GM18951 (cell line): ENCODE results near the gene RUNX3.
"Not testable (repeated sequence)": the region's sequence is repeated elsewhere in the genome, so short reads cannot be mapped to it uniquely, and the experiment has no call there.

Experiments
- POLR2A ChIP-seq: IDR thresholded peaks from 4 replicates; pipeline ENCODE4 v1.6.1; 2011; ENCODE audit warnings: mild to moderate bottlenecking; ENCODE audit not compliant: insufficient read length, insufficient read depth; ENCODE audit errors: extremely low read depth
- in situ Hi-C: fragments of 300-500 bp; cut with MboI; formaldehyde crosslinking; loops from one replicate; pipeline ENCODE4 v1.12.0; 2022; ENCODE audit warnings: low sequenced_read_pairs, mixed read lengths, inconsistent platforms; ENCODE audit not compliant: unreplicated experiment

RUNX3 gene

DNA sequence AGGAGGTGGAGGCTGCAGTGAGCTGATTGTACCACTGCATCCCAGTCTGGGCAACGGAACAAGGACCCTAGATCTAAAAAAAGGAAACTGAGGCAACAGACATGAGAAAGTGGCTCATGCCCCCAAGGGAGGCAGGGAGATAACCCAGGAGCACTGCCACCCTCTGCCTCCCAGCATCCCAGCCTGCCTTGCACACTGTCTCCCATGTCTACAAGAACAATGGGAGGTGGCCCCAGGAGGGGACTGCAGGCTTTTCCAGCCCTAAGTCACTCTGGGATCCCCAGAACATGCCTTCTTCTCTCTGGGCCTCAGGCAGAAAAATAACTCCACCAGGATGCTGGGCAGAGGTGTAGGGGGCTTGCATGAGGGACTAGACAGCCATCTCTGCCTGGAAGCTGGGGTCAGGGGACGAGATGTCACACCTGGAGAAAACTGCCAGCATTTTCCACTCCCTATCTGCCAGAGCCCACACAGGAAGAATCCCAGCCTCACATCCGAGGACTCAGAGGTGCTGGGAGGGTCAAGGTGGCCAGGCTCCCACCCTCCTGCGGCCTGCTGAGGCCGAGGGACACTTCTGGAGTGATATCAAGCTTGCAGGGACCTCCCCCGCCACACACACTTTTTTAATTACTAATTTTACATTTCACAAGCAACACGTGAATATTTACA lies 21.4 kb downstream of the RUNX3 start:
- TF ChIP-seq POLR2A: peak; percentile 20
- in situ Hi-C loops: no loop called here

- in situ Hi-C loops: not testable (repeated sequence)
Measured at GRCh38 chr1:24907587-24908294, 22.3 kb downstream of the RUNX3 start.

DNA sequence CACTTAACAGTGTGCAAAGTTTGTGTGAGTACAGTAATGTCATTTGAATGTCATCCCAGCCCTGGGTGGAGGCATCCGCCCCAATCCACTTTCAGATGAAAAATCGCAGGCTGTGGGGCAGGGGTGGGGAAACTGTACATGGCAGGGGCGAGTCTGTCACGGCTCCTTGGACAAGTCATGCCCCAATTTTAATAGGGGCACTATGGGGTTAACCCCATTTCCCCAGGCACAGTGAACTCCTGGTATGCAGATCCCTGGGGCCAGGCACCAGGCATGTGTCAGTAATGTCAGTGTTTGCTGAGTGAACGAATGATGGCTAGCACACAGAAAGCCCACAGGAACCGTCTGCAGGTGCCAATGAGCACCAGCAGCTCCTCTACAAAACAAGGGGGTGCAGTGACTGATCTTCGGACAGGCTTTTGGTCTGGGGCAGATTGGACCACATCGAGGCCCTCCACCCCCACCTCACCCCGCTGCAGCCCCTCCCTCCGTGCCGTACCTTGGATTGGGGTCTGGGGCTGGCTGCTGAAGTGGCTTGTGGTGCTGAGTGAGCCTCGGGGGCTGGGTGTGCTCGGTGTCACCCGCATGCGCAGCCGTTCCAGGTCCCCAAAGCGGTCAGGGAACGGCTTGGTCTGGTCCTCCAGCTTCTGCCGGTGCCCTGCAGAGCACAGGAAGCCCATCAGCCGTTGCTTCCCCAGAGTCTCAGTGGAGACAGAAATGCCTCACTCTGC lies 23.2 kb downstream of the RUNX3 start:
- TF ChIP-seq POLR2A: no peak
- in situ Hi-C loops: no loop called here

GRCh38 chr1:24905979-24906720 lies 23.9 kb downstream of the RUNX3 start:
- in situ Hi-C loops: no loop called here
- no peak for TF ChIP-seq POLR2A

- TF ChIP-seq POLR2A: peak; percentile 16
- in situ Hi-C loops: no loop called here
Measured at GRCh38 chr1:24905355-24905978, 24.6 kb downstream of the RUNX3 start.

DNA sequence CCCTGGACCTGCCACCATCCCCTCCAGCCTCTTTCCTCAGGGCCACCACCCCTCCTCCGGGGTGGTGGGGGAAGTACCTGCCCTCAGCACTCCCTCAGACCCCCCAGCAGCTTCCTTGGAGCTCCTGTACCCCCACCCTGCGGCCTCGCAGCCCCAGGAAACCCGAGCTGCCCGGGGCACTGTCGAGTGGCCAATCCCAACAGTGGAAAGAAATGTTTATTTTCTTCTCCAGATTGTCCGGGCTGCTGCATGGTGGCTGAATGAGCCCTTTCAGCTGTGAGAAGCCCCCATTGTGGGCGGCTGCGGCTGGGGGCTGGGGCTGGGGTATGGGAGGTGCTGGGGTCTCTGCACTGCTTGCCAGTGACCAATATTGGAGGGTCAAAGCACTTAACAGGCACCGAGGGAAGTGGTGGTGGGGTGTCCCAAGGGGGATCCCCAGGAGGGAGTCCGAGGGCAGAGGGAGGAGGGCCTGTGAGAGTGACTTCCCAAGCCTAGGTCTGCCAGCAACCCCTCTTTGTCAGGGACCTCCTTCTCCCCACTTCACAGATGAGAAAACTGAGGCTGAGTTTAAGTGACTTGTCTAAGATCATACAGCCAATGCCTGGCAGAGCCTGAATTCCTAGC lies 25.2 kb downstream of the RUNX3 start:
- in situ Hi-C loops: no loop called here
- no peak for TF ChIP-seq POLR2A

DNA sequence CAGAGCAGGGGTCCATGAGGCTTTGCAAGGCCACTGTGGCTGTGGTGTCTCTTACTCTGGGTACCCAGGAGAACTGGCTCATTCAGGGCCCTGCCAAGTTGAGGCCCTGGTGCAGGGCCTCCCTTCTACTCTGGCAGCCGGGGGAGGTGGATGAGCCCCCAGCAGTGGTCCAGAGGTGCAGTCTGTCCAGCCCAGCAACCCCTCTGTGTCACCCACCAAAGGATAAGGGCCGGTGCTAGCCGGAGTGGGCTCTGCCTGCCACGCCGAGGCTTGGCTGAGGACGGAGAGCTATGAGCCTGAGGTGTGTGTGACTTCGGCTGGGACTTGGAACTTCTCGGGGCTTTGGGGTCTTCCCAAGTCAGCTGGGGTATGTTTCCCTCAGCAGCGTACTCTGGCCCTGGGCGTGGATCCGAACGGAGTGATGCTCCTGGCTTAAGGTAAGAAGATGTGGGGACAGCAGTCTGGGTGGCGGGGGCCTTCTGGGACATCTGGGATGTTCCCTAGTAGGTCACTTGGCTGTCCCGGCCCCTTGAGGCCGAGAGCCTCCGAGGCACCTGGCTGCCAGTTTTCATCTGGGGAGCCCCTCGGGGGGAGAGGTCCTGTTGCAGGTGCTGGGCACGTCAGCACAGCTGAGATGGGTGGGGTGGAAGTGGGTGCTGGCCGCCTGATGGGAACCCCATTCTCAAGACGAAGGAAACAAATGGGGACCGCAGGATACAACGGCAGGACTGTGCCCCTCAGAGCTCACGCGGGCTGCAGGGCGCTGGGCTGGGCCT lies 25.9 kb downstream of the RUNX3 start:
- in situ Hi-C loops: no loop called here
- TF ChIP-seq POLR2A: no peak

GRCh38 chr1:24903560-24903954 lies 26.5 kb downstream of the RUNX3 start:
- peak; percentile 28 for TF ChIP-seq POLR2A
- in situ Hi-C loops: no loop called here

- in situ Hi-C loops: no loop called here
- no peak for TF ChIP-seq POLR2A
Measured at GRCh38 chr1:24903011-24903461, 27.0 kb downstream of the RUNX3 start.

- in situ Hi-C loops: no loop called here
- TF ChIP-seq POLR2A: no peak
Measured at GRCh38 chr1:24902471-24902891, 27.6 kb downstream of the RUNX3 start.

- TF ChIP-seq POLR2A: peak; percentile 8
- in situ Hi-C loops: no loop called here
Measured at GRCh38 chr1:24901791-24902470, 28.1 kb downstream of the RUNX3 start.
